ENCODE results near the gene KRTAP12-1.
"Not testable (repeated sequence)": the region's sequence is repeated elsewhere in the genome, so short reads cannot be mapped to it uniquely, and the experiment has no call there.

KRTAP12-1 gene

DNA sequence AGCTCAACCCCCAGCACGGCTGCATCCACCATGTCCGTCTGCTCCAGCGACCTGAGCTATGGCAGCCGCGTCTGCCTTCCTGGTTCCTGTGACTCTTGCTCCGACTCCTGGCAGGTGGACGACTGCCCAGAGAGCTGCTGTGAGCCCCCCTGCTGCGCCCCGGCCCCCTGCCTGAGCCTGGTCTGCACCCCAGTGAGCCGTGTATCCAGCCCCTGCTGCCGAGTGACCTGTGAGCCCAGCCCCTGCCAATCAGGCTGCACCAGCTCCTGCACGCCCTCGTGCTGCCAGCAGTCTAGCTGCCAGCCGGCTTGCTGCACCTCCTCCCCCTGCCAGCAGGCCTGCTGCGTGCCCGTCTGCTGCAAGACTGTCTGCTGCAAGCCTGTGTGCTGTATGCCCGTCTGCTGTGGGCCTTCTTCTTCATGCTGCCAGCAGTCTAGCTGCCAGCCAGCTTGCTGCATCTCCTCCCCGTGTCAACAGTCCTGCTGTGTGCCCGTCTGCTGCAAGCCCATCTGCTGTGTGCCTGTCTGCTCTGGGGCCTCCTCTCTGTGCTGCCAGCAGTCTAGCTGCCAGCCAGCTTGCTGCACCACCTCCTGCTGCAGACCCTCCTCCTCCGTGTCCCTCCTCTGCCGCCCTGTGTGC lies 15.3 kb upstream of the KRTAP12-1 start, which contains the start of gene KRTAP10-12:
TSS of gene KRTAP10-12 (plus strand) at position 1 of the 639 bp plus-strand sequence. CDS start at position 31, 30 bp downstream.
- DNase-seq, result not testable (repeated sequence)

DNA sequence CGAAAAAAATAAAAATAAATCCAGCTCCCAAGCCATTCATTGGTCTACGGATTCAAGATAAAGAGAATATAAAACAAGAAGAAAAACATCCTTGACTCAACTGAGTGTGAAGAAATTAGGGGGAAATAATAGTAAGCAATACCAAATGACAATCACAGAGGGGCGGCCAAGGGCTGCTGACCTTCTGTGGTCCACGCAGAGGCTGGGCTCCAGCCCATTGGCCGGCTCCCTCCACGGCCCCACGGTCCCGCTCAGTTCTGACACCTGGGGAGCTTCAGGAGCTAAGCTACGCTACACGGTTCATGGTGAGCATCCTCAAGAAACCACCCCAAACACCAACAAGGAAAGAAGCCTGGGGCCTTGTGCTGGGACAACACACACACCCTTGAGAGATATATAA lies 14.6 kb upstream of the KRTAP12-1 start:
- no peak for DNase-seq

DNA sequence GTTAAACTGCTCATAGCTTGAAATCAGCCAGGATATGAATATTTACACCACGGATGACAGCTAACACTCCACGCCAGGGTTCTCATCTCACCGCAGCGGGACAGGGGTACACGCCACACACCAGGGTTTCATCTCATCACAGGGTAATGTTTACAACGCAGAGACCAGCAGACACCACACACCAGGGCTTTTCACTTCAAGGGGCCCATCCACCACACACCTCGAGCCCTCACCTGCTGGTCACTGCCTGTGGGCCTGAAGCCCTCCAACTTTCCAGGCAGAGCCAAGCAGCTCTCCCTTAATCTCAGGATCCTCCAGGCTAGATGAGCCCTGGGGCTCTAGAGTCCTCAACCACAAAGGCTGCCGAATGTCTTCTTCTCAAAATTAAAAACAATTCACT lies 13.7 kb upstream of the KRTAP12-1 start:
- no peak for DNase-seq

DNA sequence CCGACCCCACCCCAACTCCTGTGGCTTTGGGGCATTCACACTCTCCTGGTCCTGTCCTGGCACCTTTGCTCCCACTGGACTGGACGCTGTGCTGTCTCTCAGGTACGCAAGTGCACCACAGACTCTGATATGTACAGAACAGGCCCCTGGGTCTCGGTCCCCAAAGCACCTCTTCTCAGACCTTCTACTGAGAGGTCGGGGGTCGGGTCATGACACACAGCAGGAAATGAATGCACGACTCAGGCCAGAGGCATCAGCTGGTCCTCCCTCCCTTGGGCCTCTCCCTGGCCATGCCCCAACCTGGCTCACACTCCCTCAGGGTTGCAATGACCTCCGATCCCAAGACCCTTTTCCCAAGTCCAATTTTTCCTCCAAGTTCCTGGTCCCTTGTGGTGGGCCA lies 13.2 kb upstream of the KRTAP12-1 start:
- DNase-seq, result no peak

DNA sequence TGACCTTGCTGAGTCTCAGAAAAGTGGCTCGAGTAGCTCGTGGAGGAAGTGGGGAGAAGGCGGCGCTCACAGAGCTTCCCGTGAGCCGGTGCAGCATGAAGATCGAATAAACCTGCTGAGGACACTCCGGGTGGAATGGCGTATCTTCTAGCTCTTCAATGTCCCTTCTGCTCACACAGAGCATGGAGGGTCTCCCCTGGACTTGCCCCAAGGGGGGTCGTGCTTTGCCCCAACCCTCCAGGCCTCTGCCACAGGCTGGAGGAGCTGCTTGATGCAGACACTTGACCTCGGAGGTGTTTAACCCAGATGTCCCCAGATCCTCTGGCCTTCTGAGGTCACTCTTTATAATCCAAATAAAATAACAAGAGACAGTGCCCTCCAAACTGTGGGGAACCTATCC lies 12.8 kb upstream of the KRTAP12-1 start:
- DNase-seq, result no peak

DNA sequence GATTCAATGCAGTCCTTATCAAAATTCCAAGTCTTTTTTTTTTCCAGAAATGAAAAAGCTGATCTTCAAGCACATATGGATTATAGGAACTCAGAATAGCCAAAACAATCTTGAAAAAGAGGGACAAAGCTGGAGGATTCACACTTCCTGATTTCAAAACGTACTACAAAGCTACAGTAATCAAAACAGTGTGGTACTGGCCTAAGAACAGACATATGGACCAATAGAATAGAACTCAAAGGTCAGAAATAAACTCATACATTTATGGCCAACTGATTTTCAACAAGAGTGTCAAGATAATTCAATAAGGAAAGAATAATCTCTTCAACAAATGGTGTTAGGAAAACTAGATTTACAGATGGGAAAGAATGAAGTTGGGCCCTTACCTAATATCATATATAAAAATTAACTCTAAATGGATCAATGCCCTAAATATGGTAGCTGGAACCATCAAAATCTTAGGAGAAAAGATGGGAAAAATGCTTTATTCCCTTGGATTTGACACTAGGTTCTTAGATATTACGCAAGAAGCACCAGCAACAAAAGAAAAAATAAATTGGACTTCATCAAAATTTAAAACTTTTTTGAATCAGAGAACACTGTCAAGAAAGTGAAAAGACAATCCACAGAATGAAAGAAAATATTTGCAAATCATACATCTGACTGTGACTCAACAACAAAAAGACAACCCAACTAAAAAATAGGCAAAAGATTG lies 11.0 kb upstream of the KRTAP12-1 start:
- DNase-seq, result no peak

DNA sequence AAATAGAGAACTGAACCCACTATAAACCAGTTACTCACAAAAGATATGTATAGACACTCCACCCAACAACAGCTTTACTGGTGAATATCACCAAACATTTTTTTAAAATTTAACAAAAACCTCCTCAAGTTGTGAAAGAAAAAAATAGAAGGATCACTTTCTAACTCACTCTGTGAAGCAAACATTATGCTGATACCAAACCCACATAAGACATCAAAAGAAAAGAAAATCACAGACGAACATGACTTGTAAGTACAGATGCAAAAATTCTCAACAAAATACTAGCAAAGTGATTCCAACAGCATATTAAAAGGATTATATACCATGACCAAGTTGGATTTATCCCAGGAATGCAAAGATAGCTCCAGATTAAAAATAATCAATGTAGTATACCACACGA lies 9.7 kb upstream of the KRTAP12-1 start:
- DNase-seq, result no peak

DNA sequence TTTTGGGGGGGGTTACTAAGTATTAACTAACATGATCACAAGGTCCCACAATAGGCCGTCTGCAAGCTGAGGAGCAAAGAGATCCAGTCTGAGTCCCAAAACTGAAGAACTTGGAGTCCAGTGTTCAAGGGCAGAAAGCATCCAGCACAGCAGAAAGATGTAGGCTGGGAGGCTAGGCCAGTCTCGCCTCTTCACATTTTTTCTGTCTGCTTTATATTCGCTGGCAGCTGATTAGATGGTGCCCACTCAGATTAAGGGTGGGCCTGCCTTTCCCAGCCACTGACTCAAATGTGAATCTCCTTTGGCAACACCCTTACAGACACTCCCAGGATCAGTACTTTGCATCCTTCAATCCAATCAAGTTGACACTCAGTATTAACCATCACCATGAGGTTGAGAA lies 7.8 kb upstream of the KRTAP12-1 start:
- not testable (repeated sequence) for DNase-seq

DNA sequence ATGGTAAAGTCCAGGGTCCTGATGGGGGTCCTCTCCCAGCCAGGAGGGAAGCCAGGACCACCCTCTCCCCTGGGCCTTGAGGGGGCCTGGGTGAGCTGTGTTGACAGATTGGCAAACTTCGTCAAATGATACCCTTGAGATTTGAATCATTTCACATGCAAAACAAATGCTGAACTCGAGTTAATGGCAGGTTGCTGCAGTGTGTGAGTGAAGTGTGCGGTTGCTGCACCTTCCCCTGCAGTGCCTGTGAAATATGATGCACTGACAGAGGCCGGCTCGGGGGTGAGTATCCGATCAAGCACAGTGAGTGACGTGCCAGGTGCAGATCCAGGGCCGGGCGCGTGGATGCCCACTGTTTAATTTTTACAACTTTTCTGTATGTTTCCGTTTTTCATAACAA lies 5.7 kb upstream of the KRTAP12-1 start:
- no peak for DNase-seq

DNA sequence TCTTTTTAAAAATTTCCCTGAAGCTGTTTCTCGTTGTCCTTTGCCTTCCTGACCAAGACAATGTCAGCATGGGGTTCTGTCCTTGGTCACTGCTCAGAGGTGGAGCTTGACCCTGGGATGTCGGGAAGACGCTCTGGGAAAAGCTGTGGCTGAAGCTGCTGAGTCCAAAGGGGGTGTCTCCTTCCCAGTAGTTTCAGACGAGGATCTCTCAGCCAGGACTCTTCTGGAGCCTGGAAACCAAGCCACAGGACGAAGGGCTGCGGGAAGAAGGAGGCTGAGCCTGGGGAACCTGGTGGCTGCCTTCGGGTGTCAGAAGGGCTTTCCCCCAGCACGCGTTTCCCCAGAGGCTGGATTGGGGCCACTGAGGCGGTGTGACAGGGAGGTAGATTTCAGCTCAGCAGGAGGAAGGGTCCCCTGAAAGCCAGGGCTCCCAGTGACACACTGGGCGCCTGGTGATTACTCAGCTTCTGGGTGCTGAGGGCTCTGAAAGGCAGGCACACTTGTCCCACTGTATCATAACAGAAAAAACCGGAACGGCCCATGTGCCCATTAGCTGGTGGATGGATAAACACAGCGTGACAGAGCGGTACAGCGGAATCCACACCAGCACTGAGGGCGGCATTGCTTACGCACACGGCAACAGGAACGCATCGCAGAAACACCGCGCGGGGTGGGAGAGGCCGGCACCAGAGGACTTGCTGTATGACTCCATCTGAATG lies 5.0 kb upstream of the KRTAP12-1 start:
- DNase-seq, result no peak

DNA sequence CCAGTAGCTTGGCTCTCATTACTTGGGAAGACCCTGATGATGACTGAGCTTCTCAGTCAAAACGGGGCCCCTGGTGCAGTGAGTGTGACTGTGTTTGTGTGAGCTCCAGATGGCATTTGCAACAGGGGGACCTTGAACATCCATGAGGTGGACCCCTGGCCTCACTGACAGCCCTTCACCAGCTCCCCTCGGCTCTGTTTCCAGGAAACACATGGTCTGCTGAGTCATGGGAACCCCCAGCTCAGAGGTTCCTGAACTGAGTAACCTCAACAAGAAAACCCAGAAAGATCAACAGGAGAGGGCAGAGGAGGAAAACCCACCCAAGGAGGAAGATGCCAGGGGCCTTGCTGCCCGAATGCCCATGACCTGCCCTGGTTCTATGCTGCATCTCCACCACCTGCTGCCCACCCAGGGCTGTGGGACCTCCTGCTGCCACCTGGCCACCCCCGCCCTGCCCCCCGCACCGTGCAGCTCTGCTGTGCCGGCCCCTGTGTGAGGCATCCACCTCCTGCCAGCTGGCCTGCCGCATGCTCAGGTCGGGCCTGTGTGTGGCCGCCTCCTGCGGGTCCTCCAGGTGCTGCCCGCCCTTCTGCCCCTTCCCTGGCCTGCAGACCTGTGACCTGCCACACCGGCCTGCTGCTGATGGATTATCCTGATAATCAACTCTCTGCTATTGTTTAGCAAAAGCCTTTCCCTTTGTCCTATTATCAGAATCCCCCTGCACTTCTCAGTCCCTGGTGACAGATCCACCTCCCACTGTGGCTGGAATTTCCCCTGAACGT lies 4.2 kb upstream of the KRTAP12-1 start:
- no peak for DNase-seq

DNA sequence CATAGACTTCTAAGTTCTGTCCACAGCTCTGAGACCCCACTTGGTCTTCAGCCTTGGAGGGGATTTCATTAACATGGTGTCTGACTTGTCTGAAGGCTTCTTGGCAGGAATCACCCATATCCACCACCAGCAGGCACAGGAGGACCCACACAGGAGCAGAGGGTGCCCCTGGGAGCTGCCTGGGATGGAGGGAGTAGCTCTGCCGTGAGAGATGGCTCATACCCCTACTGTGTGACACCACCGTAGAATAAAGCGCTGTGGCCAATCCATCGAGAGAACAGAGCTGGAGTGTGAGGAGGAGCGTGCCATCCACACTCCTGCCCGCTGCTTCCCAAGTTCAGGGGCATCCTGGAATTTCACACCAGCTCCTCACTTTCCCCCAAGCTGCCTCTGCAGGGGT lies 3.1 kb upstream of the KRTAP12-1 start:
- not testable (repeated sequence) for DNase-seq

DNA sequence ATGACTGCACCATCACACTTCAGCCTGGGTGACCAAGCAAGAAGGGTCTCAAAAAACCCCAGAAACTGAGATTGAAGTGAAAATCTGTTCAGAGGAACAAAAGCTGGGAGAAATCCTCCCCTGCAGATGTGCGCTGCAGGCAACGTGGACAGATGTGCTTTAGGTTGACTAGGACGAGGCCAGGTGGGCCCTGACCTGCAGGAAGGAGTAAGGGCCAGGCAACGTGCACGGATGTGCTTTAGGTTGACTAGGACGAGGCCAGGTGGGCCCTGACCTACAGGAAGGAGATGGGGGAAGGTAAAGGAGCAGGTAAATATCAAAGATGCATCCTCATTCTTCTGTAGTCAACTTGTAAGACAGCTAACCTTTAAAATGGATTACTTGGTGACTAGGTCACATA lies 2.5 kb upstream of the KRTAP12-1 start:
- no peak for DNase-seq

DNA sequence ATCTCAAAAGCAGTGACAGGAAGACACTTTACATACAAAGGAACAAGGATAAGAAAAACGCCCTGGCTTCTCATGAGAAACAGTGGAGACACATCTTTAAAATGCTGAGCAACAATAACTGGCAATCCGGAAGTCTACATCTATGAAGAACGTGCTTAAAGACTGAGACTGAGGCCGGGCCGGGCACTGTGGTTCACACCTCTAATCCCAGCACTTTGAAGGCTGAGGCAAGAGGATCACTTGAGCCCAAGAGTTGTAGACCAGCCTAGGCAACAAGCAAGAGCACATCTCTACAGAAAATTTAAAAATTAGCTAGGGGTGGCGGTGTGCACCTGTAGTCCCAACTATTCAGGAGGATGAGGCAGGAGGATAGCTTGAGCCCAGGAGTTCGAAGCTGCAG lies 2.1 kb upstream of the KRTAP12-1 start:
- no peak for DNase-seq

DNA sequence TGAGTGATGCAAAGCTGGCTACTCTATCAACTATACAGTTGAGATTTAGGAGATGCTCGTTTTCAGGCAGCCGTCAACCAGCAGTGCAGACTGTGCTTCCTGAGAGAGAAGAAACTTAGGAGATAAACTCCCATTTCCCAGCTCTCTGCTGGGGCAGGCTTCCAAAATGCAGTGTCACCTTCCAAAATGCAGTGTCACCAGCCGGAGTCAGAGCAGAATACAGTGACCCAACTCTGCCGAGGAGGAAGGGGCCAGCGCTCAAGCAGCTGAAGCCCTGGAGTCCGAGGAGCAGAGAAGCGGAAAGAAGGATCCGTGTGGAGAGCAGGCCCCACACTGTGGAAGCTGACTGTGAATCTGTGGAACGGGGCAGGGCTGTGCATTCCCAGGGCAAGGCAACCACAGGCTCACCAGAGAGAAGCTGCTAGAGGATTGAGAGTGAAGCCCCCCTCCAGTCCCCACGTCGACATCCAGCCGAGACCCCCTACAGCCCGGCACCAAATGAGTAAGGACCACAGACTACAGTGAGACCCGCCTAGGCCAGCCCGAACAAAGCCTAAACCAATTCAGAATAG lies 703 bp upstream of the KRTAP12-1 start:
- DNase-seq, result no peak

DNA sequence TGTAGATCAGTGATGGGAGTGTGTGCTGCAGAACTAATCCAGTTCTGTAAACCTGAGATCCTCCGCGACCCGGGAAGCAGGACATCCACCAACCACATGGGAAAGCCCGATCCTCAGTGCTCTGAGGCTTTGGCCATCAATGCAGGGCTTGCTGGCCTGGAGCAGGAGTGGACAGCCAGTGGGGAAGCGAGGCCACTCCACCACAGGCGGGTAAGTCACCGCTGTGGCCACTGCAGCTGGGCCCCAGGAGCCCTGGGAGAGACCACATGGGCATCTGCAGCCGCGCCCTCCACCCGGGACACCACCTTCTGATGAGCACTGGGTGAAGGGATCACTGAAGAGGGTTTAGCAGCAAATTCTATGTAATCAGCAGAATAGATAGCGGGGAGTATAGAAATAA lies 811 bp downstream of the KRTAP12-1 start:
- no peak for DNase-seq

DNA sequence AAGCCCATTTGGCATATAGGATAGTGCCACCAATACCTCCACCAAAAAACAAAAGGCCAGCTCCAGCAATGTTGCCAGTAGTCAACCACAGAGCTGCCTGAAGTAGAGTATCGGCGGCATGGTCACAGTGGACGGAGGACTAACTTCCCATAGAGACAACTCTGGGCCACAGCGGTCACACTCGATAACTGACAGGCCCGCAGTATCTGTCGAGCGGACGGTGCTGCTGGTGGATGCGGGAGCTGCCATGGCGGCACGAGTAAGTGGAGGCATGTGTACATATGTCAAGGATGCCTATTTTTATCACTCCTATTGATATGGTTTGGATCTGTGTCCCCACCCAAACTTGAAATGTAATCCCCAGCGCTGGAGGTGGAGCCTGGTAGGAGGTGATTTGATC lies 4.1 kb downstream of the KRTAP12-1 start:
- no peak for DNase-seq

DNA sequence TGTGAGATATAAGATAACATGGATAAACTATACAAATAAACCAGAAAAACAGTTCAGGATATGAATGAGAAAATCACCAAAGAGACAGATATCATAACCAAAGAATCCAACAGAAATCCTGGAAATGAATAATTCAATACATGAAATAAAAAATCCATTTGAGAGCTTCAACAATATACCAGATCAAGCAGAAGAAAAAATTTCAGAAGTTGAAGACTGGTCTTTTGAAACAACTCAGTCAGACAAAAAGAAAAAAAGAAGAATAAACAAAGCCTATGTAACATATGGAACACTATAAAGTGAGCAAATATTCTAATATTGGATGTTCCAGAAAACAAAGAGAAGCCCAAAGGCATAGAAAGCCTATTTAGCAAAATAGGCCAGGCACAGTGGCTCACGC lies 10.1 kb downstream of the KRTAP12-1 start:
- no peak for DNase-seq

DNA sequence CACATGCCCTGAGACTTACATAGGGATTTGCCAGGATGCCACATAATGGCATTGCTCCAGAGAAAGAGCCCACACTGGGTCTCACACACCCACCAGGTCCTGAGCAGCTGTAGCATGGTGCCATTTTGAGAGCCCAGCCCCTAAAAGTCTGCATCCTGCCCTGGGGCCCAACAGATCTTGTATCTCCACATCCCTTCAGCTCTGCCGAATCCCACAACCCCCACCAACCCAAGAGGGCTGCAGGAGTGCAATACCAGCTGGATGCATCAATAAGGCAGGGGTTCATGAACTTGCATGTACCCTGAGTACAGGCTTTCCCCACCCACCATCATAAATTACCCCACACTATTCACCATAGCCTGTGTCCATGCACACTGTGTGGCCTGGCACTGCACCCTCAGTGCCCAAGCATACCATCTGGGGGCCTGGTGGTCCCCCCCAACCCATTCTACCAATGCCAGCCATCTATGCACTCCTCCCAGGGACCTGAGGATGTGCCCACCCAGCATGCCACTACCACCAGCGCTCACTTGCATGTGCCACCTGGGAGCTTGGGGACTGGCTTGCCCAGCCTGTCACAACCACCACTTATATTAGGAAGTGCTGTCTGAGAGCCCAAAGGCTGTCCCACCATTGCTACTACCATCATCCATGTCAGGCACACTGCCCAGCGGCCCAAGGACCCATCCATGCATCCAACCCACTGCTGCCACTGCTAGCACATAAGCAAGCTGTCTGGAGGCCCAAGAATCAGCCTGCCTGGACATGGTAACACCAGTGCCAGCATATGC lies 11.1 kb downstream of the KRTAP12-1 start:
- no peak for DNase-seq

DNA sequence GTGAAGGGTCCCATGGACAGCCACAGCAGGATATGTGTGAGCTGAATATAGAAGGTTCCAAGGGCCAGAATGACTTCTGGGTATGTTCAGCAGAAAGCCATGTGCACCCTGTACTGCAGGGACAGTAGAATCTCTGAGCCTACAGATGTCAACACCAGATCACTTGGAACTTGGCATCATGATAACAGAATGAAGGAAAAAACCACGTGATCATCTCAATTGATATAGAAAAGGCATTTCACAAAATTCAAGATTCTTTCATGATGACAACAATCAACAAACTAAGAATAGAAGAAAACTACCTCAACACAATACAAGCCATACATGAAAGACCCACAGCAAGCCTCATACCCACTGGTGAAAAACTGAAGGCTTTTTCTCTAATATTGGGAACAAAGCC lies 14.4 kb downstream of the KRTAP12-1 start:
- no peak for DNase-seq

DNA sequence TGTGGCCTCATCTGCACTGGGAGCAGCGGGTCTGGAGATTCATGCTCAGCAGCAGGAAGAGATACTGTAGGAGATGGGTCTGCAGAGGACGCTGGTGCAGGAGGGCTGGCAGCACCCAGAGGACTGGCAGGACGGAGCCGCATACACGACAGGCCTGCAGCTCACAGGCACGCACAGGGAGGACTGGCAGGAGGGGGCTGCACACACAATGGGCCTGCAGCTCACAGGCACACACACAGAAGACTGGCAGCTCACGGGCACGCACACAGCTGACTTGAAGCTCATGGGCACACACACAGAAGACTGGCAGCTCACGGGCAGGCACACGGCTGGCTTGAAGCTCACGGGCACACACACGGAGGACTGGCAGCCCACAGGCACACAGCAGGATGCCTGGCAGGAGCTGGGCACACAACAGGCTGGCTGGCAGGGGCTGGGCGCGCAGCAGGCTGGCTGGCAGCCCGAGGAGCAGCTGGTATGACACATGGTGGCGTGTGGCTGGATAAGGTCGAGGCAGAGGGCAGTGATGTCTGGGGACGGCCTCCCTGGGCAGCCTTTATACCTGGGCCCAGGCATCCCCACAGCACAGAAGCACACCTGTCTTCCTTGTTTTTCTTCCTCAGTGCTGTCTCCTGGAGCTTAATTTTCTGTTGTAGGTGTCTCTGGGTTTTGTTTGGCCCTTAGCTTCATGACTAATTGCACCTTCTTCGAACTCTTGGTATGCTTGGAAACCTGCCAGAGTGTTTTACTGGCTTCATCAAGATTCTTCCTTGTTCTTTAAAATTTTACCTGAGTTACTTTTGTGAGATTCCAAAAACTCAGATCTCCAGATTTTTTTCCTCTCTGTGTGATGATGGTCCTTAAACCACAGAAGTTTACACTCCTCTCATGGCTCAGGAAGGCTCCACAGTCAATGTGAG lies 15.3 kb downstream of the KRTAP12-1 start, which contains the start of gene KRTAP12-2:
TSS of gene KRTAP12-2 (minus strand) at position 527 of the 920 bp plus-strand sequence. CDS start at position 486, 41 bp downstream.
- no peak for DNase-seq

All from CD4-positive, alpha-beta T cell treated with Interleukin-12 subunit alpha and Interleukin-12 subunit beta, for 1 hour (primary cell).